GM11168 (cell line): Measurements from ENCODE around the gene FAM174C.
"Not testable (repeated sequence)": the region's sequence is repeated elsewhere in the genome, so short reads cannot be mapped to it uniquely, and the experiment has no call there.

ENCODE experiments used
- in situ Hi-C: fragments of 300-500 bp; cut with MboI; formaldehyde crosslinking; loops from one replicate; pipeline ENCODE4 v1.12.0; 2022; ENCODE audit warnings: low sequenced_read_pairs; ENCODE audit not compliant: unreplicated experiment

The FAM174C gene

DNA sequence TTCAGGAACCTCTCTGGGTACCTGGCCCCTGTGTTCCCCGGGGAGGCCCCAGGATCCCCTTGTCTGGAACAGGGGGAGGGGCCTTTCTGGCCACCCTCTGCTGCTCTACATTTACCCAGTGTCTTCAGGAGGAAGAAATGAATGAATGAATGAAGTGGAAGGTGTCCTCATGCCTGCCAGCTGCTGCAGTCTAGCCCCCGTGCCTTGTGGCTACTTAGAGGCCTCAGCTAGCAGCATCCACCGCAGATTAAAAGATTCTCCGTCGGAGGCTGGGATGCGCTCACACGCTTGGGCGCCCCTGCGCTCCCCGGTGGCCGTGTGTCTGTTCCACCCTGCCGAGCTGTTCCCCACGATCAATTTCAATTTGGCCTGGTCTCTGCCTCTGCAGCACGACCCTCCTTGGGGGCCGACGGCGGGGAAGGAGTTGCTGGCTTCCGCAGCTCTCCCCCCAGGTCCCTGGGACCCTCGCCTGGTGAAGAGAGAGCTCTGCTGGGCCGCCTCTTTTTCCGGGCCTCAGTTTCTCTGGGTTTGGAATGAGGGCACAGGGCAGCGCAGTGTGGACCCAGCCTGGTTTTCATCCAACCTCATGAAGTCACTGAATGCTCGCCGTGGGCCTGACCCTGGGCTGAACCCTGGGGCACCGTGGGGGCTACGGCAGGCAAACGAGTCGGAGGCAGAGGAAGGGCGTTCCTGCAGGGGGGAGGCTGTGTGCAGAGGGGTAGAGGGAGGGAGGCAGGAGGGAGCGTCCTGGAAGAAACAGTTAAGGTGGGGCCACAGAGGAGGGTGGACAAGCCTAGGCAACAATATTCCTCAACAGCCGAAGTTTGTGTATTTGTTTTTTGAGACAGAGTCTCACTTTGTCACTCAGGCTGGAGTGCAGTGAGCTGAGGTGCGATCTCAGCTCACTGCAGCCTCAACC, 38.6 kb downstream of the FAM174C start:
- in situ Hi-C loops: no loop called here

DNA sequence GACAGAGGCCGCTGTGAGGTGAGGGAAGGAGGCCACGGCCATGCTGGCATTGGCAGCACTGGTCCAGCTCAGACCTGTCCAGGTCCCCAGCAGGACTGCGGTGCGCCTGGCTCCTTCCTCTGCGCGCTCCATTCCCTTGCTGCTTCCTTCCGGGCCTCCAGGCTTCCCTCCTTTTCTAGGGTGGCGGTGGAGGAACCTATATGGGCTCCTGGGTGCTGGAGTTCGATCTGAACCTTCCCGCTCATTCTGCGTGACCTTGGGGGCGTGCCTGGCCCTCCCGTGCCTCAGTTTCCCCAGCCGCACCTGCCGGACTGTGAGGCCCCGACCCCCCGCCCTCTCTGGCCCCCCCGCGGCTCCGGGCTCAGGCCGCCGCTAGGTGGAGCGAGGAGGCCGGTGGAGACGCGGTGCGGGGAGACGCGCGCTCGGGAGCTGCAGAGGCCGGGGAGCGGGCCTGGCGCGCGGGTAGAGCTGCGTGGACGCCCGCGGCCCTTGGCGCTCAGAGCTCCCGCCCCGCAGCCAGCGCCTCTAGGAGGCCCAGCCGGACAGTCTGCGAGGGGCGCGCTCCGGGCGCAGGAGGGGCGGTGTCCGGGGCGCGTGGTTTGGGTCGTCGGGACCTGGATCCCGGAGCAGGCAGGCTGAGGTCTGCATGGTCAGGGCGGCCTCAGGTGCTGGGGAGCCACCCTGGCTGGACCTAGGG, 40.3 kb downstream of the FAM174C start:
- in situ Hi-C loops: loop anchor here (5.0 kb wide), 1 partner anchor 52 kb away; no protein-coding TSS in a partner anchor

DNA sequence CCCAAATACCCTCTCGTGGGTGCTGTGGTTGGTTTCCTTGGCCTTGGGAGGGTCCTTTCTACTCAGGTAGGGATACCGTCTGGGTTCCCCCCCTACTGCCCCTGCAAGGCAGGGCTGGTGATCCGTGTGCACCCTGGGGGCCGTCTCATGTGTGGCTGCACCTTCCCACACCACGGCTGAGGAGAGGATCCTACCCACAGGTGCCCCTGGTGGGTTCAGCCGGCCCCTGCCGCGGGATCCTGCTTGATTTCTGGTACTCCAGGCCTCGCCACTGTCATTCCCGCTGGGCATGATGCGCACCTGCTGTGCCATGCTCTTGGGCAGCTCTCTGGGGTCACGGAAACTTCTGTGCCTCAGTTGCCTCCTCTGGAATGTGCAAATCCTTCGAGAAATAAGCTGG, 41.1 kb downstream of the FAM174C start:
- in situ Hi-C loops: loop anchor here (5.0 kb wide), 1 partner anchor 51 kb away; no protein-coding TSS in a partner anchor

DNA sequence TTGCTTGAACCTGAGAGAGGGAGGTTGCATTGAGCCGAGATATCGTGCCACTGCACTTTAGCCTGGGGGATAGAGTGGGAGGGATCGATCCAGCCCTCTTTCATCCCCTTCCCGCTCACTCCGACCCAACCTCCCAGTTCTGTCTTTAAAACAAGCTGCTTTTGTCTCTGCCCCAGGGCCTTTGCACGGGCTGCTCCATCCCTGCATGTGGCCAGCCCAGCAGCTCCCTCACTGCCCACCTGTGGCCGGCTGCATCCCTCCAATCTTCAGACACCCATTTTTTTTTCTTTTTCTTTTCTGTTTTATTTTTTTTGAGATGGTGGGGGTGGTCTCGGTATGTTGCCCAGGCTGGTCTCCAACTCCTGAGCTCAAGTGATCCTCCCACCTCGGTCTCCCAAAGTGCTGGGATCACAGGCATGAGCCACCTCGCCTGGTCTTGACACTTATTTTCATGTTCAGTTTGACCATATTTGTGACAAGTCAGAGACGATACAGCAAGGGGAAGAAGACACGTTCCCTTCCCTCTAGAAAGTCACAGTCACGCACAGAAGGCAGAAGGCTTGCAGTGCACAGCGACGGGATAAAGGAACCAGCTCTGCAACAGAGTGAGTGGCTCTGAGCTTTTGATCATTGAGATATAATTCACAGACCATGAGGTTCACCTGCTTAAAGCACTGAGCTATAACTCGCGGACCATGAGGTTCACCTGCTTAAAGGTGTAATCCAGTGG, 42.1 kb downstream of the FAM174C start:
- in situ Hi-C loops: loop anchor here (5.0 kb wide), 1 partner anchor 50 kb away; no protein-coding TSS in a partner anchor

DNA sequence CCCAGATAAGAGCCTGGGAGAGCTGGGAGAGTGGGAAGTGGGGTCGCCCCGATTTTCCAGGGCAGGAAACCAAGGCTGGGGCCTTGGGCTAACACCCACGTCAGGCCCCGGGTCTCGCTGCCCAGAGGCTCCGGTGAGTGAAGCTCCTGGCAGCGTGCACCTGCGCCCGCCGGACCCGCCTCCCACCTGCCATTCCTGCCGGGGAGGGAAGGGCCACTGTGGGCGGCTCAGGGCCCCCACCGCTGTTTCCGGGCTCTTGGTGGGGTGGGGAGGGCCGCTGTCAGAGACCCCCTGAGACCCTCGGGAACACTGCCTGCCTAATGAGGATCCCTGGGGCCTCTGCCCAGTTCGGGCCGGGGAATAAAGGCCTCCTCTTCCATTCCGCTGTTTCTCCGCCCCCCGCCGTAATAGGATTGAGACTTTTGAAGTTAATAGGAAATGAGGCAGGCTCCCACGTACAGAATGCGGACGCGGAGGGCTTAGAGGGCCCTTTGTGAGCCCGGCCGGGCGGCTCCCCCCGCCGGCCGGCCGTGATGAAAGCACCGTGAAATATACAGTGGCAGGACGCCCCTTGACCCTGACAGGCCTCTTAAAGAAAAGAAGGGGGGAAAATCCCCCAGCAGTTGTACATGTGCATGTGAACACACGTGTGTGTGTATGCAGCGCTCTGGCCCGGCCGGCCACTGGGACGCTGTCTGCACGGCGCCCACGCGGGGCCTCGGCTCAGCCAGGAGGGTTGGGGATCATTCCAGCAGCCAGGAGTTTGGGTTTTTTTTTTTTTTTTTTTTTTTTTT, 43.5 kb downstream of the FAM174C start:
- in situ Hi-C loops: loop anchor here (5.0 kb wide), 1 partner anchor 48 kb away; no protein-coding TSS in a partner anchor

DNA sequence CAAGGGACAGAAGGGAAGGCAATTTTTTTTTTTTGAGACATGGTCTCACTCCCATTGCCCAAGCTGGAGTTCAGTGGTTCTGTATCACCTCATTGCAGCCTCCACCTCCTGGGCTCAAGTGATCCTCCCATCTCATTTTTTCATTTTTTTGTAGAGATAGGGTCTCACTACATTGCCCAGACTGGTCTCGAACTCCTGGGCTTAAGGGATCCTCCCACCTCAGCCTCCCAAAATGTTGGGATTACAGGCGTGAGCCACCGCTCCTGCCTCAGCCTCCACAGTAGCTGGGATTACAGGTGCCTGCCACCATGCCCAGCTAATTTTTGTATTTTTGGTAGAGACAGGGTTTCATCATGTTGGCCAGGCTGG, 44.9 kb downstream of the FAM174C start:
- in situ Hi-C loops: not testable (repeated sequence)

DNA sequence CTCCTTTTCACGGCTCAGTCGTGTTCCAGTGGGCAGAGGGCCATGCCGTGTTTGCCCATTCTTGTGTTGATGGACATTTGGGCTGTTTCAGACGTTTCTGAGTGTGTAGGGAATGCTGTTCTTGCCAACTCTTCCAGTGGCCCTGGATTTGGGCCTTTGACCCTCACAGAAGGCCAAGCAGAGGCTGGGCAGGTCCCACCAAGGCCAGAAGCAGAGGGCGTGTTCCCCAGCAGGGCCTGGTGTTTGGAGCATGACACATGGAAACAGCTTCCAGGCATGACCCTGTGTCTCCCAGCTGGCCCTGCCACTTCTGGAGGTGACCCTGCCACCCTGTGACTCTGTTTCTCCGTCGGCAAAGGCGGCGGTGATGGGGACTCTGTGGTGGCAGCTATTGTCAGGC, 46.2 kb downstream of the FAM174C start:
- in situ Hi-C loops: no loop called here

DNA sequence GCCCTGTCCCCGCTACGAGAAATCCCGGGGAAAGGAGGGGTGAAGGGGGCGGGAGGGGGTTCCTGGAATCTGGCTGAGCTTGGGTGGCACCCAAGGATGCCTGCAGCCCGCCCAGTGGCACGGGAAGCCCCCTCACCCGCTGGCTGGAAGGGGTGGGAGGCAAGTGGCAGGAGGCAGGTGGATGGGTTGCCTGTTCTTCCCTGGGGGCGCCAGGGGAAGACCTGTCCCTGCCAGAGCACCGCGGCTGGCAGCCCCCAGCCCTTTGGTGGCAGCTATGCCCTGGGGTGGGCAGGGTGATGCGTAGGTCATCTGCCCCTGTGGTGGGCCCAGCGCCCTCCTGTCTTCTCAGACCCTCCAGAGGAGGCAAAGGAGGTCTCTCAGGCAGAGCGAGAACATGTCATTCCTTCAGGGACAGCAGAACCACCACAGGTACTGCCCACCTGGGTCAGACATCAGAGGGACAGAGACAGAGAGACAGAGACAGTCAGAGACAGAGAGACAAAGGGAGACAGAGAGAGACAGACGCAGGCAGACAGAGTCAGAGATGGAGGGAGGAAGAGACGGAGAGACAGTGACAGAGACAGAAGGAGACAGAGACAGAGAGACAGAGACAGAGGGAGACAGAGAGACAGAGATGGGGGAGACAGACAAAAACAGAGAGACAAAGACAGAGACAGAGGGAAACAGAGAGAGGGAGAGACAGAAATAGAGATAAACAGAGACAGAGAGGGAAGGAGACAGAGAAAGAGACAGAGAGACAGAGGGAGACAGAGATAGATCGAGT, 47.1 kb downstream of the FAM174C start:
- in situ Hi-C loops: no loop called here

DNA sequence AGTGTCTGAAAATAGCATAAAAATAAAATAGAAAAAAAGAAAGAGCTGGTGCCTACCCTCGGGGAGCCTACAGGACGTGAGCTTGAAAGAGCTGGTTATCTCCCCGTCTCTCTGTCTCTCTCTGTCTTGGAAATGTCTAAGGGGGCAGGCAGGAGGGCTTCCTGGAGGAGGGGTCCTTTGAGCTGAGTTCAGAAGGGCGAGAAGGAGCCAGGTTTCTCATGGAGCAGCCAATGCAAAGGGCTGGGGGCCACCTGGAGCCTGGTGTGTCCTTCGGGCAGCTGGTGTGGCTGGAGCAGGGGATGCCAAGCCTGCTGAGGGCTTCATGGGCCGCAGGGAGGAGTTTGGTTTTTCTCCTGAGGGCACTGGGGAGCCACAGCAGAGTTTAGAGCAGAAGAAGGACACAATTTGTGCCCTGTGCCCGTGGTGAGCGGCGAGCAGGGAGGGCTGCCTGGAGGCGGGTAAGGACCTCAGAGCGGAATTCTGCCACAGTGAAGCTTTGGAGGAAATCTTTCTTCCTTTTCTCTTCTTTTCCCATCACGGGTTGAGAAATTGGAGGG, 49.0 kb downstream of the FAM174C start:
- in situ Hi-C loops: no loop called here

DNA sequence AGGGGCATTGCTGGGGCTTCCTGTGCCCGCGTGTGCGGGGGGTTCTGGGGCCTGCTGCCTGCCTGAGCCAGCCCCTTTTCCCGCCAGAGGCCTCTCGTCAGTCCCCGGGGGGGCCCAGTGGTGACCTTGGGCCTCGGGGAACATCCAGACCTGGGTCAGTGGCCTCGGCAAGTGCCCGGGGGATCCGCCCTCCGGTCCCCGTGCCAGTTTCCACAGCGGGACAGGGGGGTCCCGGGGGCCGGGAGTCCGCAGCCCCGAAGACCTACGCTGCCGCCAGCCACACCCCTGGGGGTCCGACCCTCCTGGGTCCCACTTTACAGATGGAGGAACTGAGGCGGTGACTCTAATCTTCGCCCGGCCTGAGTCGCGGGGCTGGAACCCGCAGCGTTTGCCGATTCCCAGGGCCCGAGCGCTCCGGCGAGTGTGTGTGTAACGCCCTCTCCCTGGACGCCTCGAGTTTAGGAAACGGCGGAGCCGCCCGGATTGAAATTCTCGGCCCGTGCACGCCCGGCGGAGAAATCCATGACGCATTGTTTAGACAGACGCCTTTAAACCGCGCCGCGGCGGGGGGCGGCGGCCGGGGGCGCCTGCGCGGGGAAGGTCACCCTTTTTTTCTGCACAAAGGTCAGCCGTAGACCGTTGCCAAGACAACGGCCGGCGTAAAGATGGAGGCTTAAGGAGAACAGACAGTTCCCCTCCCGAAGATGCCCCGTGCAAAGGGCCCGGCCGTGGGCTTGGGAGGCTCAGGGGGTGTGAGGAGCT, 49.7 kb downstream of the FAM174C start:
- in situ Hi-C loops: no loop called here

DNA sequence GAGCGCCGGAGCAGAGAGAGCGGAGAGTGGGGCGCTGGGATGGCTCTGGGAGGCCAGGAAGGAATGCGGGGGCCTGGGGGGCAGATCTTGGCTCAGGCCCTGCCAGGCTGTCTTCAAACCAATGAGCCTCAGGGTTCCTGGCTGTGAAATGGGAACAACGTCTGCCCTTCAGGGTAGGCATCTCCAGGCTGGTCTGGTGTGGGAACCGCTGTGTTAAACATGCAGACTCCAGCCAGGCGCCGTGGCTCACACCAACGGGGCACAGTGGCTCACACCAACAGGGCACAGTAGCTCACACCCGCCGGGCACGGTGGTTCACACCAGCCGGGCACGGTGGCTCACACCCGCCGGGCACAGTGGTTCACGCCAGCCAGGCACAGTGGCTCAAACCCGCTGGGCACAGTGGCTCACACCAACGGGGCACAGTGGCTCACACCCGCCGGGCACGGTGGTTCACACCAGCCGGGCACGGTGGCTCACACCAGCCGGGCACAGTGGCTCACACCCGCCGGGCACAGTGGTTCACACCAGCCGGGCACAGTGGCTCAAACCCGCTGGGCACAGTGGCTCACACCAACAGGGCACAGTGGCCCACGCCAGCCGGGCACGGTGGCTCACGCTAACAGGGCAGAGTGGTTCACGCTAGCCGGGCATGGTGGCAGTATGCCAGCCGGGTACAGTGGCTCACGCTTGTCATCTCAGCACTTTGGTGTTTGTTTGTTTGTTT, 50.4 kb downstream of the FAM174C start:
- in situ Hi-C loops: no loop called here

DNA sequence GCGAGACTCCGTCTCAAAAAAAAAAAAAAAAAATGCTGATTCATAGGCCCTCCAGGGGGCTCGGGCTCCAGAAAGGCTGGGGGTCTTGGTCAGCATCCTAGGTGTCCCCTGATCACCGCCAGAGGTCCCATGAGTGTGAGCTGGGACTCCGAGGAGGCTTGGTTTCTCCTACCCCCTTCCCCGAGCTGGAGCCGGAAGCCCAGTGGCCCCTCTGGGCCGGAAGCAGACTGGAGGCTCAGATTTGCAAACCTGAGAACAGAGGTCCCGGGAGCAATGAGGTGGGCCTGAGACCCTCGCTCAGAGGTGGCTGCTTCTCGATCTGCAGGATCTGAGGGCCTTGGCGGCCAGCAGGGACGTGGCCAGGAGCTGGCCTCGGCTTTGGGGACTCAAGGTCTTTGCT, 51.8 kb downstream of the FAM174C start:
- in situ Hi-C loops: no loop called here
